Thoracic aorta (tissue), 2 donors: Measurements from ENCODE around the gene ABCG8. TPM values are rescaled to one million over a fixed set of nuclear protein-coding genes. Genes with fewer than 3 reads are reported as not detected.

Experiments
- ATAC-seq: fragments of 150-250 bp; one replicate; pipeline ENCODE4 v1.8.0; 2017; ENCODE audit warnings: low read depth; ENCODE audit not compliant: insufficient number of reproducible peaks, low FRiP score
- DNase-seq: peaks from one replicate; pipeline ENCODE4 v3.0.0-alpha.2; 2020; ENCODE audit warnings: low spot score
- H3K27ac ChIP-seq, 2 donors: fragments of 200-600 bp; sonication (generic); 1 replicate in 1 of 2; 2 replicates in 1 of 2; pipeline ENCODE4 v1.5.1; 2016; ENCODE audit warnings: mild to moderate bottlenecking in 2 of 2, moderate library complexity in 2 of 2
- H3K27me3 ChIP-seq: fragments of 200-600 bp; sonication (generic); replicated peaks from 2 replicates; pipeline ENCODE4 v1.6.0; 2016; ENCODE audit warnings: mild to moderate bottlenecking; ENCODE audit not compliant: insufficient read depth
- H3K36me3 ChIP-seq: fragments of 200-600 bp; sonication (generic); one replicate; pipeline ENCODE4 v1.5.1; 2016
- H3K4me1 ChIP-seq, 2 donors: fragments of 200-600 bp; sonication (generic); 1 replicate in 1 of 2; 2 replicates in 1 of 2; pipeline versions ENCODE4 v1.5.1 to v1.6.0; 2016; ENCODE audit warnings: low read depth in 2 of 2, mild to moderate bottlenecking in 1 of 2; ENCODE audit not compliant: control insufficient read depth in 1 of 2
- H3K4me3 ChIP-seq: fragments of 200-600 bp; sonication (generic); 2 replicates; pipeline ENCODE4 v1.5.1; 2016; ENCODE audit warnings: mild to moderate bottlenecking
- H3K9me3 ChIP-seq: fragments of 200-600 bp; sonication (generic); 2 replicates; pipeline ENCODE4 v1.5.1; 2016
- total RNA-seq, 2 donors: library from RNA; depleted of rRNA; stranded (reverse); fragments of >200 nt; gene quantifications; one replicate each; pipeline versions ENCODE4 v1.1.0 to v1.2.3, GENCODE V29; 2016
- TF ChIP-seq, protein P1 (sequence below): fragments of 200-600 bp; sonication (generic); IDR thresholded peaks from one replicate; pipeline ENCODE4 v1.5.1; 2019; ENCODE audit warnings: antibody characterized with exemption

The ABCG8 gene
- total RNA-seq, 2 donors from 2014 or later = not detected

DNA sequence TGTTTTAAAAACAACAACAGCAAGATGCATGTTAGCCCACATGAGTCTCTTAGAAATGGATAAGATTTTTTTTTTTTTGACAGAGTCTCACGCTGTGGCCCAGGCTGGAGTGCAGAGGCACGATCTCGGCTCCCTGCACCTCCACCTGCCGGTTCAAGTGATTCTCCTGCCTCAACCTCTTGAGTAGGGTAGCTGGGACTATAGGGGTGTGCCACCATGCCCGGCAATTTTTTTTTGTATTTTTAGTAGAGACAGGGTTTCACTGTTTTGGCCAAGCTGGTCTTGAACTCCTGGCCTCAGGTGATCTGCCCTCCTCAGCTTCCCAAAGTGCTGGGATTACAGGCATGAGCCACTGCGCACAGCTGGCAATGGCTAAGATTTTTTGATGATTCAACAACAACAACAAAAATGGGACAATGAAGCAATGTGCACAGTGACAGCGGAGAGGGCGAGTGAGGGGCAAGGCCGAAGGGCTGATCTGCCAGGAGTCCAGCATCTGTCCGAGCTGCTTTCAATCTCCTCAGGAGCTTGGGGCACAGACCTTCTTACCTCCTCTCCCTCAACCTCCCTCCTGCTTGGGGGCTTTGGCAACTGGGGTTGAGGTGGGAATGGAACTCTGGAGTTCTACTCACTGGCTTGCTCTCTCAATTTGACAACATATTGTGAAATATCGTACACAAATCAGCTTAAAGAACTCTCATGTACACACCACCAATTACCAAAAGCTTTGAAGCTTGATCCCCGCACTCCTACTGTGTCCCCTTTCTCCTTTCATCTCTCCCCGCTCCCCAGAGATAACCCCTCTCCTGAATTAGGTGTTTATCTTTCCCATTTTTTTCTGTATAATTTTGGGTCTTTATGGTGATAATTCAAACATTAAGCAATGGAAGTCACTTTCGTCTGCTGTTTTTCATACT is 3.4 kb downstream of the ABCG8 start:
- H3K4me1 ChIP-seq = no peaks in the 10 kb centered on the region
- H3K4me3 ChIP-seq = no peak overlapping the region
- ATAC-seq = no peak
- TF ChIP-seq, protein P1, sequence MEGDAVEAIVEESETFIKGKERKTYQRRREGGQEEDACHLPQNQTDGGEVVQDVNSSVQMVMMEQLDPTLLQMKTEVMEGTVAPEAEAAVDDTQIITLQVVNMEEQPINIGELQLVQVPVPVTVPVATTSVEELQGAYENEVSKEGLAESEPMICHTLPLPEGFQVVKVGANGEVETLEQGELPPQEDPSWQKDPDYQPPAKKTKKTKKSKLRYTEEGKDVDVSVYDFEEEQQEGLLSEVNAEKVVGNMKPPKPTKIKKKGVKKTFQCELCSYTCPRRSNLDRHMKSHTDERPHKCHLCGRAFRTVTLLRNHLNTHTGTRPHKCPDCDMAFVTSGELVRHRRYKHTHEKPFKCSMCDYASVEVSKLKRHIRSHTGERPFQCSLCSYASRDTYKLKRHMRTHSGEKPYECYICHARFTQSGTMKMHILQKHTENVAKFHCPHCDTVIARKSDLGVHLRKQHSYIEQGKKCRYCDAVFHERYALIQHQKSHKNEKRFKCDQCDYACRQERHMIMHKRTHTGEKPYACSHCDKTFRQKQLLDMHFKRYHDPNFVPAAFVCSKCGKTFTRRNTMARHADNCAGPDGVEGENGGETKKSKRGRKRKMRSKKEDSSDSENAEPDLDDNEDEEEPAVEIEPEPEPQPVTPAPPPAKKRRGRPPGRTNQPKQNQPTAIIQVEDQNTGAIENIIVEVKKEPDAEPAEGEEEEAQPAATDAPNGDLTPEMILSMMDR = no peak
- no peaks in the 10 kb centered on the region for H3K36me3 ChIP-seq
- H3K27me3 ChIP-seq = no peaks in the 10 kb centered on the region
- H3K9me3 ChIP-seq = no peaks in the 10 kb centered on the region
- DNase-seq = no peak
- no peak overlapping the region for H3K27ac ChIP-seq

DNA sequence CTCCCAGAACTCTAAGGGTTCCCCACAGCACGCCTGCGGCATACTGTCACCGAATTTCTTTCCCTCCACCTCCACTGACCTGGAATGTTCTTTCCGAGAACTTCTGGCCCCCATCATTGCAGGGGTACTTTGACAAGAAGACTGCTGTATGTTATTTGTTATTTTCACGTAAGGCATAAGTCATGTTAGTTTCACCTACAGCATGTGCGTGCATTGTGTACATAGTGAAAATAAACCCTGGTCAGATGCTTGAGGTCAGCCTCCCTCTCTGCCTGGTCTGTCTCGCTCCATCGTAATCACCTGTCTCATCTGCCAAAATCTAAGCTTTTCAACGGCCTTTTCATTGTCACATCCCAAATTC is 4.1 kb downstream of the ABCG8 start:
- H3K4me3 ChIP-seq = no peak overlapping the region
- DNase-seq (no peak), ATAC-seq (no peak)
- TF ChIP-seq, protein P1 = no peak
- H3K9me3 ChIP-seq = no peaks in the 10 kb centered on the region
- no peaks in the 10 kb centered on the region for H3K36me3 ChIP-seq
- H3K4me1 ChIP-seq = no peaks in the 10 kb centered on the region
- no peaks in the 10 kb centered on the region for H3K27me3 ChIP-seq
- H3K27ac ChIP-seq = no peak overlapping the region

DNA sequence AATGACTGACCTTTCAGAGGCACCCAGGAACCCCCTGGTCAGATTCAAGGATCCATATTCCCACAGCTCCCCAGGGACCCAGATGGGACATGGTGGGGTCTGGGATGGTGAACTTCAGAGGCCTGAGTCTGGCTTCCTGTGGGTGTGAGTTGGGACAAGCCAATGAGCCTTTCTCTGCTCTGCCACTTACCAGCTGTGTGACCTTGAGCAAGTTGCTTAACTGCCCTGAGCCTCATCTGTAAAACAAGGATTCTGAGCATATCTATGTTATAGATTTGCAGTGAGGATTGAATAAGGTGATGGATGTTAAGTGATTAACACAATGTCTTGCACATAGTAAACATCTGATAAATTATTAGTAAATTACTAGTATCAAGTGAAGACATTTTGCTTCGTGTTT is 6.4 kb downstream of the ABCG8 start:
- TF ChIP-seq, protein P1 = no peak
- Histone ChIP-seq H3K27ac (no peak overlapping the region), H3K36me3 (no peaks in the 10 kb centered on the region), H3K9me3 (no peaks in the 10 kb centered on the region), H3K4me1 (no peaks in the 10 kb centered on the region), H3K4me3 (no peak overlapping the region), H3K27me3 (no peaks in the 10 kb centered on the region)
- DNase-seq (no peak), ATAC-seq (no peak)

DNA sequence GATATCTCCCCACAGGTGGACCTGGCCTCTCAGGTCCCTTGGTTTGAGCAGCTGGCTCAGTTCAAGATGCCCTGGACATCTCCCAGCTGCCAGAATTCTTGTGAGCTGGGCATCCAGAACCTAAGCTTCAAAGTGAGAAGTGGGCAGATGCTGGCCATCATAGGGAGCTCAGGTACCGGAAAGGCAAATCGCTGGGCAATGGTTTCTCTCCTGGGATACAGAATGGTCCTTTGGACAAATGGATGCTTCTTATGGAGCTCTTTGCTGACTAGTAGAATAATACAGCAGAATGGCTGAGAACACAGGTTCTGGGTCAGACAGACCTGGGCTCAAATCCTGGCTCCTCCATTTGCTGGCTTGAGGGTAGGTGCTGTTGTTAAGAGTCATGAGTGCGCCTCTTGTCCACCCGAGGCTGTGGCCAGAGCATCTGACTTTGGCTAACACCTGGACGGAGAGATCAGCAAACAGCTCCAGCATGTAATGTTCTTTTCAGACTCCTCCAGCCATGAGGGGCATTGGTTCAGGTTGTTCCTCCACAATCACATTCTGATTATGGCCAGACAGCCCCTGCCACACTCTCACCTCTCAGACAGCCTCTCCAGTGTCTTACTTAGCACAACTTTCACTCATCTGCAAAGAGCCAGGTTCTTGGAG is 7.5 kb downstream of the ABCG8 start:
- H3K27me3 ChIP-seq = no peaks in the 10 kb centered on the region
- no peak for DNase-seq
- TF ChIP-seq, protein P1 = no peak
- no peaks in the 10 kb centered on the region for H3K9me3 ChIP-seq
- no peak overlapping the region for H3K4me3 ChIP-seq
- H3K27ac ChIP-seq = no peak overlapping the region
- H3K4me1 ChIP-seq = peaks cover 0 to 9% of the 10 kb centered on the region in 2 donors
- H3K36me3 ChIP-seq = no peaks in the 10 kb centered on the region
- ATAC-seq = no peak

DNA sequence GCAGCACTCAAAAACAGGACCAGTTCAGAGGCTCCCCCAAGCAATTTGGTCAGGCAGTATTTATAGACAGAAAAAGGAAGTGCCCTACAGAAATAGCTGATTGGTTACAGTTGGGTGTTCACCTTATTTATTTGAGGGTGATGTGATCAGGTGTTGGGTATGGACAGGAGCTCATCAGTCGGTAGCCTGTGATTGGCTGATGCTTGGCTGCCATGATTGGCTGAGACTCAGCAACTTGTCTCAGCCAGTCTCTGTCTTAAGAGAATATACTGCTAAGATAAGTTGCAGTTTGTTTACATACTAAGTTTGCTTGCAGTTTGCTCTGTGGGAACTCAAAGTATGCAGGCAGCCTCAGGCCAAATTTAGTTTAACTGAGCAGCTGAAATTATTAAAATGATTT is 9.4 kb downstream of the ABCG8 start:
- peaks cover 0 to 10% of the 10 kb centered on the region in 2 donors for H3K4me1 ChIP-seq
- TF ChIP-seq, protein P1 = no peak
- H3K9me3 ChIP-seq = no peaks in the 10 kb centered on the region
- ATAC-seq = no peak
- H3K27me3 ChIP-seq = no peaks in the 10 kb centered on the region
- no peak for DNase-seq
- H3K4me3 ChIP-seq = no peak overlapping the region
- no peak overlapping the region for H3K27ac ChIP-seq
- no peaks in the 10 kb centered on the region for H3K36me3 ChIP-seq
